HFFc6 (cell line): ENCODE data around the gene TEAD4. TPM values are rescaled to one million over a fixed set of nuclear protein-coding genes. Genes with fewer than 3 reads are reported as not detected.
"Not testable (repeated sequence)": the region's sequence is repeated elsewhere in the genome, so short reads cannot be mapped to it uniquely, and the experiment has no call there.

ENCODE experiments used
- DNase-seq: peaks from one replicate; pipeline ENCODE4 v3.0.0-alpha.2; 2018
- H3K27ac Mint-ChIP-seq: 2 replicates; pipeline ENCODE4 v1.8.0; 2020; ENCODE audit warnings: mild to moderate bottlenecking, mixed read lengths
- H3K27me3 Mint-ChIP-seq: 2 replicates; pipeline ENCODE4 v1.8.0; 2021; ENCODE audit warnings: mild to moderate bottlenecking, moderate library complexity, mixed read lengths; ENCODE audit not compliant: insufficient read depth
- H3K36me3 Mint-ChIP-seq: 2 replicates; pipeline ENCODE4 v1.8.0; 2021; ENCODE audit warnings: low read depth, mixed read lengths
- H3K4me1 Mint-ChIP-seq: 2 replicates; pipeline ENCODE4 v1.8.0; 2020; ENCODE audit warnings: low read depth, mixed read lengths
- H3K4me3 Mint-ChIP-seq: 2 replicates; pipeline ENCODE4 v1.8.0; 2020; ENCODE audit warnings: mild to moderate bottlenecking, moderate library complexity, mixed read lengths
- H3K9me3 Mint-ChIP-seq: 2 replicates; pipeline ENCODE4 v1.8.0; 2020; ENCODE audit warnings: mild to moderate bottlenecking, mixed read lengths
- CTCF ChIP-seq: fragments of 200-600 bp; sonication (generic); IDR thresholded peaks from 2 replicates; pipeline ENCODE4 v1.5.0; 2021; ENCODE audit warnings: antibody characterized with exemption, mild to moderate bottlenecking
- total RNA-seq, 6 experiments: library from RNA; stranded (reverse); fragmentation: NEBNext Ultra II Directional; extraction: Animal tissue kit (Norgen Biotek cat#: 25700); gene quantifications; 2 replicates in 1 of 6; 3 replicates in 5 of 6; pipeline ENCODE4 v1.2.3, GENCODE V29; 2021

The TEAD4 gene
- total RNA-seq, 6 experiments from 2014 or later, result 22.2 to 26.2 (median 24.7) TPM

GRCh38 chr12:3055026-3055703 lies 96.0 kb downstream of the TEAD4 start:
- TF ChIP-seq CTCF, result no peak
- H3K27me3 Mint-ChIP-seq, result peaks cover 14% of the 10 kb centered on the region
- no peaks in the 10 kb centered on the region for H3K36me3 Mint-ChIP-seq
- H3K27ac Mint-ChIP-seq, result no peak overlapping the region
- H3K4me3 Mint-ChIP-seq, result no peak overlapping the region
- peaks cover 10% of the 10 kb centered on the region for H3K4me1 Mint-ChIP-seq
- no peaks in the 10 kb centered on the region for H3K9me3 Mint-ChIP-seq
- DNase-seq, result no peak

DNA sequence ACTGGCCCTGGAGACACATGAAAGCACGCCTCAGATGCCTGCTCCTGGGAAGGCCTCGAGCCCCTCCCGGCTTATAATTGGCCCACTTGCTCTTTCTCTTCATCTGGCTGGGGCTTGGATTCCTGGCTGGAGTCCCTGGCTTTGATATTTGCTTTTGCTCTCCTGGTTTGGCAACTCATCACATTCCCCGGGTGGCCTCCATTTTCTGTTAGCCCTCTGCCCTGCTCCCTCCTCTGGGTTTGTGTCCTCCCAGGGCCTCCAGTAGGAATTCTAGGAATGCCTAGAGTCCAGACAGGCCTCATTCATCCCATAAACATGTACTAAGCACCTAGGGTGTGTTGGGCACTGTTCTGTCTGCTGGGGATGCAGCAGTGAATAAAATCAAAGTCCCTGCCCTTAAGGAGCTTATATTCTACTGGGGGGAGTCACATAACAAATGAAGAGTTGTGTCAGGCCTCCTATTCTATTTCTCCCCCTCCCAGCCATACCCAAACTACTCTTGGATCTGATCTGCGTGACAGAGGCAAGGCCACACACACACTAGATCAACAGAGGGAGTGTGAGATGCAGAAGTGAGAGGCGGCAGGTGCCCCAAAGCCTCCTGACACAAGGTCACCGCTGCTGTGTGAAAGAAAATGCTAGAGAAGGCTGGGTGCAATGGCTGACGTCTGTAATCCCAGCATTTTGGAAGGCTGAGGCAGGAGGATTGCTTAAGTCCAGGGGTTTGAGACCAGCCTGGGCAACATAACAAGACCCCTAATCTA lies 96.7 kb downstream of the TEAD4 start:
- Mint-ChIP-seq H3K36me3 (no peaks in the 10 kb centered on the region; the same call in 1 of the 2 replicates), H3K4me3 (no peak overlapping the region), H3K27me3 (peaks cover 15% of the 10 kb centered on the region), H3K9me3 (no peaks in the 10 kb centered on the region), H3K27ac (no peak overlapping the region), H3K4me1 (peaks cover 14% of the 10 kb centered on the region)
- TF ChIP-seq CTCF, result no peak
- DNase-seq, result no peak

- TF ChIP-seq CTCF, result no peak
- H3K9me3 Mint-ChIP-seq, result peaks cover 10% of the 10 kb centered on the region
- no peak overlapping the region; the same call in 1 of the 2 replicates for H3K4me3 Mint-ChIP-seq
- H3K36me3 Mint-ChIP-seq, result peaks cover 8% of the 10 kb centered on the region; the same call in 1 of the 2 replicates
- H3K4me1 Mint-ChIP-seq, result peaks cover 16% of the 10 kb centered on the region
- DNase-seq, result peak; percentile 78
- H3K27ac Mint-ChIP-seq, result no peak overlapping the region
- peaks cover 40% of the 10 kb centered on the region for H3K27me3 Mint-ChIP-seq
These were observed 101.9 kb downstream of the TEAD4 start for GRCh38 chr12:3061059-3061458.

- no peak for TF ChIP-seq CTCF
- H3K4me3 Mint-ChIP-seq, result no peak overlapping the region; the same call in 1 of the 2 replicates
- no peak overlapping the region for H3K27ac Mint-ChIP-seq
- no peak for DNase-seq
- H3K9me3 Mint-ChIP-seq, result peaks cover 10% of the 10 kb centered on the region
- H3K27me3 Mint-ChIP-seq, result peaks cover 43% of the 10 kb centered on the region
- peaks cover 16% of the 10 kb centered on the region for H3K4me1 Mint-ChIP-seq
- peaks cover 8% of the 10 kb centered on the region; the same call in 1 of the 2 replicates for H3K36me3 Mint-ChIP-seq
These were observed 102.5 kb downstream of the TEAD4 start for GRCh38 chr12:3061501-3062215.

- Mint-ChIP-seq H3K4me1 (peaks cover 16% of the 10 kb centered on the region), H3K27ac (no peak overlapping the region), H3K9me3 (peaks cover 10% of the 10 kb centered on the region), H3K36me3 (peaks cover 8% of the 10 kb centered on the region; the same call in 1 of the 2 replicates), H3K27me3 (peaks cover 45% of the 10 kb centered on the region), H3K4me3 (no peak overlapping the region)
- DNase-seq, result no peak
- no peak for TF ChIP-seq CTCF
These were observed 106.1 kb downstream of the TEAD4 start for GRCh38 chr12:3065300-3065699.

- peaks cover 43% of the 10 kb centered on the region for H3K27me3 Mint-ChIP-seq
- H3K27ac Mint-ChIP-seq, H3K9me3 Mint-ChIP-seq, H3K36me3 Mint-ChIP-seq, H3K4me3 Mint-ChIP-seq: not testable (repeated sequence)
- peak; percentile 13 for DNase-seq
- peaks cover 13% of the 10 kb centered on the region for H3K4me1 Mint-ChIP-seq
These were observed 106.6 kb downstream of the TEAD4 start for GRCh38 chr12:3065846-3066245.
